Stomach (tissue), 9 donors: ENCODE results near the gene KLF13. TPM values are rescaled to one million over a fixed set of nuclear protein-coding genes. Genes with fewer than 3 reads are reported as not detected.

Experiments used
- DNase-seq, 2 donors: peaks; one replicate each; pipeline versions ENCODE4 v3.0.0 to v3.0.0-alpha.2; 2013 to 2019
- H3K27ac ChIP-seq, 5 donors: fragments of 200-600 bp in 4 of 5; sonication (generic) in 4 of 5; one replicate each; pipeline ENCODE4 v1.5.1; 2013 to 2019; ENCODE audit warnings: mild to moderate bottlenecking in 1 of 5, moderate library complexity in 1 of 5
- H3K27me3 ChIP-seq, 3 donors: fragments of 200-600 bp; sonication (generic); one replicate each; pipeline ENCODE4 v1.5.1; 2017 to 2019; ENCODE audit warnings: mixed run types in 1 of 3
- H3K36me3 ChIP-seq, 4 donors: fragments of 200-600 bp; sonication (generic); 1 replicate in 3 of 4; 2 replicates in 1 of 4; pipeline ENCODE4 v1.5.1; 2016 to 2019
- H3K4me1 ChIP-seq, 4 donors: fragments of 200-600 bp; sonication (generic); one replicate each; pipeline ENCODE4 v1.5.1; 2016 to 2019
- H3K4me3 ChIP-seq, 4 donors: fragments of 200-600 bp; sonication (generic) in 3 of 4; one replicate each; pipeline ENCODE4 v1.5.1; 2016 to 2019; ENCODE audit warnings: mild to moderate bottlenecking in 1 of 4
- H3K9me3 ChIP-seq, 4 donors: fragments of 200-600 bp; sonication (generic); one replicate each; pipeline ENCODE4 v1.5.1; 2016 to 2019
- EP300 ChIP-seq: sonication (generic); formaldehyde crosslinking; IDR thresholded peaks from one replicate; pipeline ENCODE4 v1.6.1; 2017; ENCODE audit warnings: antibody characterized with exemption
- POLR2A ChIP-seq, 4 donors: fragments of 450-650 bp; IDR thresholded peaks; one replicate each; pipeline ENCODE4 v1.6.1; 2016; ENCODE audit warnings: antibody characterized with exemption in 4 of 4, control low read depth in 2 of 4, mild to moderate bottlenecking in 1 of 4, moderate library complexity in 1 of 4
- POLR2AphosphoS5 ChIP-seq, 3 donors: sonication (generic); formaldehyde crosslinking; IDR thresholded peaks; one replicate each; pipeline ENCODE4 v1.6.1; 2016; ENCODE audit warnings: antibody characterized with exemption in 3 of 3
- WGBS, 5 donors: extraction: QIAGEN DNeasy Blood & Tissue Kit in 3 of 5; methylation state at CpG; one replicate each; pipeline versions ENCODE4 v1.1.5 to v1.1.7; 2013 to 2018; 5-methylcytosine and 5-hydroxymethylcytosine counted together
- intact Hi-C: fragments of 100-400 bp; cut with DNase I; formaldehyde crosslinking; loops from one replicate; pipeline ENCODE4 v1.15.1; 2023; ENCODE audit warnings: low total_unique reads
- polyA plus RNA-seq, 3 donors: library from polyadenylated mRNA; stranded (reverse); fragments of 200-250 nt; gene quantifications; one replicate each; pipeline ENCODE4 v1.2.3, GENCODE V29; 2013
- total RNA-seq, 5 donors: library from RNA; depleted of rRNA; stranded (reverse); fragments of >200 nt; gene quantifications; one replicate each; pipeline versions ENCODE4 v1.1.0 to v1.2.3, GENCODE V29; 2014 to 2016
- TF ChIP-seq, protein P1 (sequence below), 7 experiments: fragments of 450-650 bp in 4 of 7; fragments of 200-600 bp in 3 of 7; sonication (generic) in 3 of 7; IDR thresholded peaks; one replicate each; pipeline ENCODE4 v1.5.1; 2016 to 2019; ENCODE audit warnings: antibody characterized with exemption in 7 of 7, control low read depth in 2 of 7, mild to moderate bottlenecking in 1 of 7
- donor health status: healthy with polysubstance abuse.
- donor health status: Bipolar disorder and iron deficiency.
- donor health status: healthy.

The KLF13 gene
- total and polyA plus RNA-seq, 8 donors: 9.3 to 74.0 (median 33.3) TPM

- 92 to 94% (median 93%) methylated on average over 11 to 13 of the region's 13 CpGs for WGBS, 5 donors
- Histone ChIP-seq H3K27ac (no peak overlapping the region), H3K9me3 (no peaks in the 10 kb centered on the region), H3K36me3 (no peaks in the 10 kb centered on the region), H3K4me1 (peaks cover 12 to 63% (median 53%) of the 10 kb centered on the region in 4 donors), H3K27me3 (peaks cover 0 to 2% (median 0%) of the 10 kb centered on the region in 3 donors), H3K4me3 (no peak overlapping the region)
- intact Hi-C loops: no loop called here
- TF ChIP-seq EP300: no peak
- DNase-seq: peak in 1 of 2 donors; percentile 4
Observed at GRCh38 chr15:31302029-31302657, 24.5 kb upstream of the KLF13 start.

DNA sequence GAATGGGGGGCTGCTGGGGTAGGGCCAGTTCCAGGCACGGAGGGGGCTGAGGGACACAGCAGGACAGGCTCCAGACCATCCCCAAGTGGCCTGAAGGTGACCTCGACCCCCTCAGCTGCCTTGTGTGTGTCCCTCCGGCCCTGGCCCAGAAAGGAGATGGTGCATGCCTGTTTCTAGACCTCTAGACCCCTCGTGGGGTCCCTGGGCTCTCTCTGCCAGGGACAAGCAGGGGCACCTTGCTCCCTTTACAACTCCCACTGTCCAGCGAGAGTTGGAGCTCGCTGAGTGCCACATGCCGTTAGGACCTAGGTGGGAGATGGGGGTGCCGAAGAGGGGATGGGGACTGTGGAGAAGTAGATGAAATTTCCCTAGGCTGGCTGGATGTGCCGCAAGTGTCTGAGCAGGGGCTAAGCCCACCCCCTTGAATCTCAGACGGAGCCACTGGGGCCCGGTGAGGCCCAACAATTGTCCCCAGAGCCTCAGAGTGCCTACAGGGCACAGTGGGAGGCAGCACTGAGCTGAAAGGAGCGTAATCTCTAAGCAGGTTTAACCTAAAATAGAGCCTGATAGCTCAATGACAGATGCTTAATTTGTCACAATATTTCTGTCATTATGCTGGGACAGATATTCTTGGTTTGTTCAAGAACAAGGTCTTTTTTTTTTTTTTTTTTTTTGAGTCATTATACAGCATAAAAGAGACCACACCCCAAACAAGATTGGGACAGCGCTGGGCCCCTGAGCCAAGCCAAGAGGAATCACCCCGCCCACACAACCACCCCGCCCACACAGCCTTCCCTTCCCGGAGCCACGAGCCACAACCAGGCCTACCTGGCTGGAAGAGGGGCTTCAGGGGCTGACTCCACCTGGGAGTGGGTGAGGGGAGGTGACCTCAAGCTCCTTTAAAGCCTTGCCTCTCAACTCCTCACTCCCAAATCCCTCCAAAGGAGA, 23.6 kb upstream of the KLF13 start:
- H3K27ac ChIP-seq: peak overlapping the region in 1 of 5 donors; percentile 19
- no peaks in the 10 kb centered on the region for H3K9me3 ChIP-seq
- WGBS, 5 donors: 51 to 63% (median 60%) methylated on average over 13 to 17 of the region's 17 CpGs
- DNase-seq: peak; percentile 50 to 58
- intact Hi-C loops: no loop called here
- peaks cover 0 to 11% (median 0%) of the 10 kb centered on the region in 3 donors for H3K27me3 ChIP-seq
- H3K36me3 ChIP-seq: no peaks in the 10 kb centered on the region
- peaks cover 6 to 54% (median 45%) of the 10 kb centered on the region in 4 donors for H3K4me1 ChIP-seq
- TF ChIP-seq, protein P1, sequence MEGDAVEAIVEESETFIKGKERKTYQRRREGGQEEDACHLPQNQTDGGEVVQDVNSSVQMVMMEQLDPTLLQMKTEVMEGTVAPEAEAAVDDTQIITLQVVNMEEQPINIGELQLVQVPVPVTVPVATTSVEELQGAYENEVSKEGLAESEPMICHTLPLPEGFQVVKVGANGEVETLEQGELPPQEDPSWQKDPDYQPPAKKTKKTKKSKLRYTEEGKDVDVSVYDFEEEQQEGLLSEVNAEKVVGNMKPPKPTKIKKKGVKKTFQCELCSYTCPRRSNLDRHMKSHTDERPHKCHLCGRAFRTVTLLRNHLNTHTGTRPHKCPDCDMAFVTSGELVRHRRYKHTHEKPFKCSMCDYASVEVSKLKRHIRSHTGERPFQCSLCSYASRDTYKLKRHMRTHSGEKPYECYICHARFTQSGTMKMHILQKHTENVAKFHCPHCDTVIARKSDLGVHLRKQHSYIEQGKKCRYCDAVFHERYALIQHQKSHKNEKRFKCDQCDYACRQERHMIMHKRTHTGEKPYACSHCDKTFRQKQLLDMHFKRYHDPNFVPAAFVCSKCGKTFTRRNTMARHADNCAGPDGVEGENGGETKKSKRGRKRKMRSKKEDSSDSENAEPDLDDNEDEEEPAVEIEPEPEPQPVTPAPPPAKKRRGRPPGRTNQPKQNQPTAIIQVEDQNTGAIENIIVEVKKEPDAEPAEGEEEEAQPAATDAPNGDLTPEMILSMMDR (IDR thresholded peaks at IDR 0.05): peak in 1 of 7 experiments; percentile 8
- no peak for TF ChIP-seq POLR2A (IDR thresholded peaks at IDR 0.05)
- no peak overlapping the region for H3K4me3 ChIP-seq

DNA sequence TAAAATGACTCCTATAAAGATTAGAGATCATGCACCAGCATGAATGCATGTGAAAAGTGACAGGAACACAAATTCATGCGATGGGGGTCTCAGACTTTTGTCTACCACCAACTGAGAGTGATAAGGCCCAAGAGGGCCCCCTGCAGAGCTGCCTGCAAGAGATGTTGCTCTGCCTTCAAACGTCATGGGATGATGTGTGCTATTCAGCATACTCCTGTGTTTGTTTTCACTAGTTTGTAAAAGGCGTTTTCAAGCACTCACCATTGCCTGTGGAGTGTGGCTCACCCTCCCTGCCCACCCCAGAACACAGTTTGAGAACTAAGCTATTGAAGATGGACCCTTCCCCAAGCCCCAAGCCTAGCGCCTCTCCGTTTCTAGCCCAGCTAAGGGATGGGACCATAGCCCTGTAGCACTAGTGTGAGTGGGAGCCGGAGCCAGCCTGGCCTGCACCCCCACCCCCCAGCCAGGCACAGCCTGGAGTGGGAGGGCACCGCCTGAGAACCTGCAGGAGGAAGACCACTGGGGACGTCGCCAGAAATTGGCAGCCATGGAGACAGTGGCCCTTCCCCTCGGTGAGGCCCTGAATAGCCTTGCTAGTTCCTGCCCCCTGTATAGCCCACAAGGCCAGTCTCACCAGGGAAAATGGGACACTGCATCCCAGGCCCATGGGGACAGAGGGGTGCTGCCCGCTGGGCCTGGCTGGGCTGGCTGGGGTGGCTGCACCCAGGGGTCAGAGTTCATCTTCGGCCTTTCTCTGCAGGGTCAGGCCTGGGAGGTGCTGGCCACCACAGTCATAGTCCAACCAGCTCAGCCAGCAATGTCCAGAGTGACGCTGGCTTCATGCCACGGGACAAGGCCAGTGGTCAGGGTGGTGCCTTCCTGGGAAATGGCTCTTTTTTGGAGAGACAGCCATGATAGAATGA, 22.6 kb upstream of the KLF13 start:
- DNase-seq: peak in 1 of 2 donors; percentile 45
- WGBS, 5 donors: 64 to 82% (median 71%) methylated on average over 12 to 14 of the region's 14 CpGs
- intact Hi-C loops: no loop called here

GRCh38 chr15:31304751-31305365, 21.8 kb upstream of the KLF13 start:
- Histone ChIP-seq H3K4me3 (no peak overlapping the region), H3K36me3 (no peaks in the 10 kb centered on the region), H3K27ac (peak overlapping the region in 1 of 5 donors; percentile 1), H3K4me1 (peaks cover 6 to 47% (median 36%) of the 10 kb centered on the region in 4 donors), H3K9me3 (no peaks in the 10 kb centered on the region), H3K27me3 (peaks cover 0 to 14% (median 0%) of the 10 kb centered on the region in 3 donors)
- peak in 1 of 2 donors; percentile 76 for DNase-seq
- TF ChIP-seq EP300: no peak
- no peak for TF ChIP-seq POLR2AphosphoS5 (IDR thresholded peaks at IDR 0.05)
- TF ChIP-seq, protein P1 (IDR thresholded peaks at IDR 0.05): no peak
- TF ChIP-seq POLR2A (IDR thresholded peaks at IDR 0.05): no peak
- intact Hi-C loops: no loop called here
- WGBS, 5 donors: 90 to 94% (median 91%) methylated on average over 11 to 12 of the region's 12 CpGs

More for the DNA sequence above, 22.6 kb upstream of the KLF13 start:
- H3K27me3 ChIP-seq: peaks cover 0 to 14% (median 0%) of the 10 kb centered on the region in 3 donors
- H3K36me3 ChIP-seq: no peaks in the 10 kb centered on the region
- no peaks in the 10 kb centered on the region for H3K9me3 ChIP-seq
- H3K27ac ChIP-seq: peak overlapping the region in 1 of 5 donors; percentile 19
- TF ChIP-seq POLR2AphosphoS5 (IDR thresholded peaks at IDR 0.05) (no peak), POLR2A (IDR thresholded peaks at IDR 0.05) (no peak), EP300 (no peak)
- TF ChIP-seq, protein P1 (IDR thresholded peaks at IDR 0.05): no peak
- H3K4me3 ChIP-seq: no peak overlapping the region
- peaks cover 6 to 50% (median 39%) of the 10 kb centered on the region in 4 donors for H3K4me1 ChIP-seq
